ENCODE data around the gene PLEKHJ1.

DNA sequence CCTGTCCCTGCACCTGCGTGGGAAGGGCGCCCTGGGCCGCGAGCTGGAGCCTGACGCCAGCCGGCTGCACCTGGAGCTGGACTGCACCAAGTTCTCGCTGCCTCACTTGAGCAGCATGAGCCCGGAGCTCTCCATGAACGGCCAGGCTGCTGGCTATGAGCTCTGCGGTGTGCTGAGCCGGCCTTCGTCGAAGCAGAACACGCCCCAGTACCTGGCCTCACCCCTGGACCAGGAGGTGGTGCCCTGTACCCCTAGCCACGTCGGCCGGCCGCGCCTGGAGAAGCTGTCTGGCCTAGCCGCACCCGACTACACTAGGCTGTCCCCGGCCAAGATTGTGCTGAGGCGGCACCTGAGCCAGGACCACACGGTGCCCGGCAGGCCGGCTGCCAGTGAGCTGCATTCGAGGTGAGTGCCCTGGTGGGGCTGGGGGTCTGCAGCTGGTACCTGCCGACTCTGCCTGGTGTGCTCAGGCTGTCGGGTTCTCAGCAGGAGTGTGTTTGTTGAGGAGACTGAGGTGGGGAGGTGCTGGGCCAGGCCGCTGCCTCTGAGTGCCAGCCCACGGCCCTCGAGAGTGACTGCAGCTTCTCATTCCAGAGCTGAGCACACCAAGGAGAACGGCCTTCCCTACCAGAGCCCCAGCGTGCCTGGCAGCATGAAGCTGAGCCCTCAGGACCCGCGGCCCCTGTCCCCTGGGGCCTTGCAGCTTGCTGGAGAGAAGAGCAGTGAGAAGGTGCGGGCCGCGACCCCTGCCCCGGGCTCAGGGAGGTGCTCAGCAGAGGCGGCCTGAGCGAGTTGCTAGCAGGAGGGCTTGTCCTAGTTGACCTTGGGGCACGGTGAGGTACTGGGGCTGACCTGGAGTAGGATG lies 19.5 kb downstream of the PLEKHJ1 start:
- TF ChIP-seq NFKBIZ (CRISPR knock-in tag; IDR thresholded peaks at IDR 0.05): no peak
- no peak for TF ChIP-seq PCBP2 (optimal IDR thresholded peaks at IDR 0.05; ENCODE audit: low read depth, low read length, poor library complexity, severe bottlenecking)
- TF ChIP-seq, protein P1, sequence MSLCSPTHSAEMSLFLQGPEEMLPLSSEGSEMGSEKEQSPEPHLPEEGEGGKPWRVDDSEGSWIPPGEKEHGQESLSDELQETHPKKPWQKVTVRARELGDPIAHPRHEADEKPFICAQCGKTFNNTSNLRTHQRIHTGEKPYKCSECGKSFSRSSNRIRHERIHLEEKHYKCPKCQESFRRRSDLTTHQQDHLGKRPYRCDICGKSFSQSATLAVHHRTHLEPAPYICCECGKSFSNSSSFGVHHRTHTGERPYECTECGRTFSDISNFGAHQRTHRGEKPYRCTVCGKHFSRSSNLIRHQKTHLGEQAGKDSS (CRISPR knock-in tag; IDR thresholded peaks at IDR 0.05; ENCODE audit: borderline replicate concordance, low read depth): no peak
- no peak for TF ChIP-seq ZBTB44 (CRISPR knock-in tag; IDR thresholded peaks at IDR 0.05)
- no peak for TF ChIP-seq SP2 (CRISPR knock-in tag; IDR thresholded peaks at IDR 0.05)
- no peak for TF ChIP-seq FOXK2 (IDR thresholded peaks at IDR 0.05)
- TF ChIP-seq CHD2 (IDR thresholded peaks at IDR 0.05; ENCODE audit: low read depth, low read length): no peak
